OCI-LY1 (cell line): ENCODE data around the gene BPTF.
"Not testable (repeated sequence)": the region's sequence is repeated elsewhere in the genome, so short reads cannot be mapped to it uniquely, and the experiment has no call there.

Experiments
- CTCF ChIP-seq: fragments of 200-600 bp; sonication (generic), shearing (Covaris generic); IDR thresholded peaks from 2 replicates; pipeline ENCODE4 v1.5.1; 2017; ENCODE audit warnings: mild to moderate bottlenecking, antibody characterized with exemption, low read length, moderate library complexity, mixed read lengths
- EZH2 ChIP-seq: fragments of 200-600 bp; sonication (generic), shearing (Covaris generic); IDR thresholded peaks from 2 replicates; pipeline ENCODE4 v1.8.0; 2017; ENCODE audit warnings: borderline replicate concordance, mixed run types, mild to moderate bottlenecking, antibody characterized with exemption, low read length, moderate library complexity, mixed read lengths

- not testable (repeated sequence) for TF ChIP-seq CTCF, EZH2
Observed at GRCh38 chr17:67825627-67826601, 611 bp downstream of the BPTF start.
